ENCODE results near the gene CSMD2.

GRCh38 chr1:33777337-33777736 is 387.7 kb downstream of the CSMD2 start:
- TF ChIP-seq CTCF (IDR thresholded peaks at IDR 0.05): no peak
- TF ChIP-seq POLR2AphosphoS5 (IDR thresholded peaks at IDR 0.05): no peak
- TF ChIP-seq POLR2A (IDR thresholded peaks at IDR 0.05): no peak
- TF ChIP-seq EP300 (IDR thresholded peaks at IDR 0.05): no peak

Measured in sigmoid colon (tissue), 4 donors.